T-cell (primary cell): ENCODE data around the gene LRP5. TPM values are rescaled to one million over a fixed set of nuclear protein-coding genes. Genes with fewer than 3 reads are reported as not detected.
"Not testable (repeated sequence)": the region's sequence is repeated elsewhere in the genome, so short reads cannot be mapped to it uniquely, and the experiment has no call there.

Experiments
- ATAC-seq, 4 experiments: fragments of 200-7000 bp in 3 of 4; fragments of 150-1000 bp in 1 of 4; cut with Tn5 transposase; replicated peaks in 1 of 4; 1 replicate in 3 of 4; 2 replicates in 1 of 4; pipeline ENCODE4 v1.10.0; 2021; ENCODE audit warnings: moderate library complexity in 3 of 4, mild to moderate bottlenecking in 2 of 4, moderate number of reproducible peaks in 1 of 4
- CTCF ChIA-PET, 2 donors: fragments of 300-600 bp; sonication (Branson Sonifier 250); formaldehyde crosslinking; loops; one replicate each; lab custom pipeline; 2022; ENCODE audit warnings: antibody characterized with exemption in 2 of 2; lab: Charles Lee
- POLR2A ChIA-PET, 2 donors: fragments of 300-600 bp; sonication (Branson Sonifier 250); formaldehyde crosslinking; loops; one replicate each; lab custom pipeline; 2022; ENCODE audit warnings: antibody characterized with exemption in 2 of 2; lab: Charles Lee
- DNase-seq, 35 experiments: peaks; one replicate each; pipeline versions ENCODE4 v3.0.0 to v3.0.0-alpha.2; 2013 to 2023
- H3K27ac ChIP-seq: one replicate; pipeline ENCODE4 v1.5.1; 2013; ENCODE audit warnings: low read length
- H3K27me3 ChIP-seq, 2 experiments: replicated peaks in 1 of 2; 1 replicate in 1 of 2; 2 replicates in 1 of 2; pipeline versions ENCODE4 v1.6.1 to v1.7.0; 2013; ENCODE audit warnings: low read length in 1 of 2, mixed read lengths in 1 of 2; ENCODE audit not compliant: control insufficient read depth in 2 of 2, insufficient read depth in 2 of 2; ENCODE audit errors: extremely low read depth in 1 of 2
- H3K36me3 ChIP-seq, 2 donors: 1 replicate in 1 of 2; 2 replicates in 1 of 2; pipeline versions ENCODE4 v1.6.1 to v1.7.0; 2013; ENCODE audit warnings: low read length in 1 of 2; ENCODE audit not compliant: control insufficient read depth in 2 of 2, insufficient read depth in 1 of 2; ENCODE audit errors: extremely low read depth in 1 of 2
- H3K4me1 ChIP-seq, 2 experiments: 1 replicate in 1 of 2; 2 replicates in 1 of 2; pipeline versions ENCODE4 v1.6.1 to v1.7.0; 2013; ENCODE audit warnings: low read length in 2 of 2, mixed read lengths in 1 of 2; ENCODE audit not compliant: insufficient read depth in 2 of 2, control insufficient read depth in 1 of 2; ENCODE audit errors: extremely low read depth in 1 of 2
- H3K4me3 ChIP-seq, 2 donors: 1 replicate in 1 of 2; 2 replicates in 1 of 2; pipeline versions ENCODE4 v1.5.1 to v1.7.0; 2013; ENCODE audit warnings: mild to moderate bottlenecking in 2 of 2, low read length in 1 of 2, moderate library complexity in 1 of 2; ENCODE audit not compliant: control insufficient read depth in 1 of 2; ENCODE audit errors: extremely low read depth in 1 of 2
- H3K9me3 ChIP-seq: 2 replicates; pipeline ENCODE4 v1.7.0; 2013
- H3K27ac Mint-ChIP-seq, 2 donors: one replicate each; pipeline ENCODE4 v1.8.0; 2020 to 2021; ENCODE audit warnings: mild to moderate bottlenecking in 2 of 2, mixed read lengths in 2 of 2
- H3K27me3 Mint-ChIP-seq, 2 donors: one replicate each; pipeline ENCODE4 v1.8.0; 2021 to 2022; ENCODE audit warnings: mixed read lengths in 2 of 2
- H3K36me3 Mint-ChIP-seq: one replicate; pipeline ENCODE4 v1.8.0; 2021; ENCODE audit warnings: mixed read lengths
- H3K4me1 Mint-ChIP-seq, 3 donors: one replicate each; pipeline ENCODE4 v1.8.0; 2020 to 2022; ENCODE audit warnings: mixed read lengths in 3 of 3, mild to moderate bottlenecking in 1 of 3
- H3K4me3 Mint-ChIP-seq, 3 donors: one replicate each; pipeline ENCODE4 v1.8.0; 2020 to 2022; ENCODE audit warnings: mild to moderate bottlenecking in 3 of 3, mixed read lengths in 3 of 3, moderate library complexity in 3 of 3
- H3K9me3 Mint-ChIP-seq, 3 donors: one replicate each; pipeline ENCODE4 v1.8.0; 2020 to 2022; ENCODE audit warnings: mixed read lengths in 3 of 3
- WGBS: methylation state at CpG from one replicate; pipeline ENCODE4 v1.1.5; 2013; ENCODE audit warnings: missing lambda C conversion rate; ENCODE audit not compliant: insufficient coverage; 5-methylcytosine and 5-hydroxymethylcytosine counted together
- total RNA-seq, 35 experiments: library from RNA in 6 of 35; stranded (reverse) in 6 of 35; fragments of 120-200 nt in 1 of 35; gene quantifications; one replicate each; pipeline versions ENCODE4 v1.2.1 to v1.2.4 and lab custom pipeline; 2013 to 2026

LRP5 gene
- total RNA-seq, 5 donors from 2014 or later (not counting 1 experiment from before 2014, with no cell fraction given): 1.8 to 11.3 (median 7.0) TPM

DNA sequence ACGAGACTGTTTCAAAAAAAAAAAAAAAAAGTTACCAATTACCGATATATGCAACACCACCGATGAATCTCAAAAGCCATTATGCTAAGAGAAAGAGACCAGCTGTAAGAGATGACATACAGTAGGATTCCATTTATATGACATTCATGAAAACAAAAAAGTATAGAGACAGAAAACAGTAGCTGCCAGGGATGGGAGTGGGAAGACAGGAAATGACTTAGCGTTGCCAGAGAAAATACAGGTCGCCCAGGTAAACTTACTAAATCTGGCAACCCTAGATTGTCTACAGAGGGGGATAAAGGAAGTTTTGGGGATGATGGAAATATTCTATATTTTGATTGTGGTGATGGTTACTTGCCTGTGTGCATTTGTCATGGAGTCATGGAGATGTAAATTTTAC, 32.7 kb upstream of the LRP5 start:
- no peak for ATAC-seq
- peaks cover 10 to 11% of the 10 kb centered on the region in 2 experiments for H3K4me1 ChIP-seq
- CTCF ChIA-PET: interaction anchor here in 1 of 2 donors (0.7 kb wide), 1 partner anchor 22 kb away, joined by 4 read pairs; no protein-coding TSS in a partner anchor

DNA sequence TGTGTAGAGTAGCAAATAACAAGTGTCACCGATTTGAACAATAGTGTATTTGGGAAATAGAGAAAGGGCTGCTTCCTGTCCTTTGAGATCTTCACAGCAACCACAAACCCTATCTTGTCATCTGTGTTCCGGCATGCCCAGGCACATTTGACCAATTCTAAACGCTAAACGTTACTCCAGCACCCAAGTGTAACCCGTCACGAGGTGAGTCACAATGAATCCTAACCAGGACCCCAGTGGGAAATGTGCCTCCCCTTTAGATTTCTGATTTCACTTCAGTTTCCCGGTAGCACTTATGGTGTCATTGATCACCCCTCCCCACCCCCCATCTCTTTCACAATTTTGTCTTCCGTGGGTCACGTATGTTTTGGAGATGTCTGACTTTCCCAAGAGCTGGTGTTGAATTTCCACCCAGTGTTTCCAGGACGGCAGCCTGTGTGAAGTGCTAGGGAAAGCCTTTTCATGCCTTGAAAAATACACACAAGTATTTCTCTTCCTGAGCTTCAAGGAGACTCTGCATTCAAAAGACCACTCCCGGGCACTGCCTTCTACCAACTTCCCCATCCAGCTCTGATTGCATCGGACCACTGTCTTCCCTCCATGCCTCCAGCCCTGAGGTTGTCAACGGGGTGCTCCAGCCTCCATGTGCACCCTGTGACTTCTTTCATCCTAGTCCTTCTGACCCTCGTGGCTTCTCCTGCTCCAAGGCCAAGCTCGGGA, 30.1 kb upstream of the LRP5 start:
- ATAC-seq: peak in 3 of 4 experiments; percentile 49 to 69 (median 63)
- Histone ChIP-seq H3K27me3 (peaks cover 0 to 15% of the 10 kb centered on the region in 2 experiments), H3K4me3 (peak overlapping the region in 1 of 2 donors; percentile 10), H3K4me1 (peaks cover 10 to 11% of the 10 kb centered on the region in 2 experiments), H3K36me3 (no peaks in the 10 kb centered on the region), H3K9me3 (no peaks in the 10 kb centered on the region), H3K27ac (no peak overlapping the region)
- Mint-ChIP-seq H3K27me3 (peaks cover 4 to 9% of the 10 kb centered on the region in 2 donors), H3K4me3 (peak overlapping the region; percentile 11 to 72 (median 63)), H3K9me3 (no peaks in the 10 kb centered on the region), H3K36me3 (no peaks in the 10 kb centered on the region), H3K27ac (peak overlapping the region in 1 of 2 donors; percentile 40), H3K4me1 (peaks cover 19 to 23% (median 20%) of the 10 kb centered on the region in 3 donors)
- ChIA-PET CTCF (no interaction called here), POLR2A (no interaction called here)
- peak in 16 of 35 experiments; percentile 6 to 47 (median 16) for DNase-seq
- 24% methylated on average over 10 of the region's 15 CpGs for WGBS

More for the DNA sequence above, 32.7 kb upstream of the LRP5 start:
- no peak overlapping the region for H3K4me3 ChIP-seq
- peaks cover 3 to 4% of the 10 kb centered on the region in 2 donors for H3K27me3 Mint-ChIP-seq
- whole genome bisulfite sequencing: no CpG with 5 or more reads among the region's 5 CpGs
- H3K36me3 ChIP-seq: no peaks in the 10 kb centered on the region
- no peaks in the 10 kb centered on the region for H3K36me3 Mint-ChIP-seq
- peaks cover 19 to 23% (median 20%) of the 10 kb centered on the region in 3 donors for H3K4me1 Mint-ChIP-seq
- H3K9me3 ChIP-seq: no peaks in the 10 kb centered on the region
- H3K9me3 Mint-ChIP-seq: no peaks in the 10 kb centered on the region
- H3K27me3 ChIP-seq: peaks cover 0 to 15% of the 10 kb centered on the region in 2 experiments
- H3K4me3 Mint-ChIP-seq: no peak overlapping the region
- H3K27ac Mint-ChIP-seq: no peak overlapping the region
- H3K27ac ChIP-seq: no peak overlapping the region
- DNase-seq: no peak
- POLR2A ChIA-PET: no interaction called here

DNA sequence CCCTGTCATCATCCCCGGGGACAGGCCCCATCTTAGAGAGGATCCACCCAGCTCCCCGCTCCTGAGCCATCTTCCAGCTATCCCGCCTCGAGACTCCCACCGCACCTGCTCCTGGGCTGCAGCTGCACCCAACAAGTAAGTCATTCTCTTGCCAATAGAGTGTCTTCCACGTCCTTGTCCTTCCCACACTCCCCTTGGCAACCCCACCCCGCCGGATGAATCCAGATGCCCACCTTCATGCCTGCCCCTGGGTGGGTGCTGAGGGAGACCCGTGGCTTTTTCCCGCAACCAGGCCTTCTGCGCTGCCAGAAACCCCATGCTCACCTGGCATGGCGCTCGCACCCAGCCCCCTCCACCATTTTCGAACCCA, 29.5 kb upstream of the LRP5 start:
- H3K9me3 ChIP-seq: no peaks in the 10 kb centered on the region
- Mint-ChIP-seq H3K4me1 (peaks cover 19 to 23% (median 20%) of the 10 kb centered on the region in 3 donors), H3K27me3 (peaks cover 4 to 9% of the 10 kb centered on the region in 2 donors), H3K27ac (peak overlapping the region in 1 of 2 donors; percentile 40), H3K36me3 (no peaks in the 10 kb centered on the region), H3K4me3 (peak overlapping the region in 1 of 3 donors; percentile 72), H3K9me3 (no peaks in the 10 kb centered on the region)
- ATAC-seq (no peak), DNase-seq (no peak)
- ChIA-PET CTCF (no interaction called here), POLR2A (no interaction called here)
- no peaks in the 10 kb centered on the region for H3K36me3 ChIP-seq
- H3K27me3 ChIP-seq: peaks cover 0 to 15% of the 10 kb centered on the region in 2 experiments
- H3K4me3 ChIP-seq: no peak overlapping the region
- 98% methylated on average over 10 of the region's 14 CpGs for WGBS
- H3K4me1 ChIP-seq: peaks cover 10 to 11% of the 10 kb centered on the region in 2 experiments
- no peak overlapping the region for H3K27ac ChIP-seq

DNA sequence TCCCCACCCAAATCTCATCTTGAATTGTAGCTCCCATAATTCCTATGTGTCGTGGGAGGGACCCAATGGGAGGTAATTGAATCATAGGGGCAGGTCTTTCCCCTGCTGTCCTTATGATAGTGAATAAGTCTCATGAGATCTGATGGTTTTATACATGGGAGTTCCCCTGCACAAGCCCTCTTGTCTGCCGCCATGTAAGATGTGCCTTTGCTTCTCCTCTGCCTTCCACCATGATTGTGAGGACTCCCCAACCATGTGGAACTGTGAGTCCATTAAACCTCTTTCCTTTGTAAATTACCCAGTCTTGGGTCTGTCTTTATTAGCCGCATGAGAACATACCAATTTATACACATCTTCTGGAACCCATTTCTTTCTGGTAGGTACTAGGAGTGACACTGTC, 27.8 kb upstream of the LRP5 start:
- H3K36me3 Mint-ChIP-seq, H3K4me3 ChIP-seq, ATAC-seq, H3K9me3 ChIP-seq, H3K27ac Mint-ChIP-seq, CTCF ChIA-PET, H3K9me3 Mint-ChIP-seq, H3K36me3 ChIP-seq, H3K4me3 Mint-ChIP-seq, DNase-seq, H3K27me3 ChIP-seq, H3K27ac ChIP-seq: not testable (repeated sequence)
- POLR2A ChIA-PET: interaction anchor here in 1 of 2 donors (0.6 kb wide), 1 partner anchor 98 kb away, joined by 4 read pairs; no protein-coding TSS in a partner anchor
- 100% methylated on average over 1 of the region's 3 CpGs for WGBS
- H3K4me1 ChIP-seq: peaks cover 10 to 11% of the 10 kb centered on the region in 2 experiments
- Mint-ChIP-seq H3K4me1 (peaks cover 19 to 23% (median 20%) of the 10 kb centered on the region in 3 donors), H3K27me3 (peaks cover 4 to 11% of the 10 kb centered on the region in 2 donors)

DNA sequence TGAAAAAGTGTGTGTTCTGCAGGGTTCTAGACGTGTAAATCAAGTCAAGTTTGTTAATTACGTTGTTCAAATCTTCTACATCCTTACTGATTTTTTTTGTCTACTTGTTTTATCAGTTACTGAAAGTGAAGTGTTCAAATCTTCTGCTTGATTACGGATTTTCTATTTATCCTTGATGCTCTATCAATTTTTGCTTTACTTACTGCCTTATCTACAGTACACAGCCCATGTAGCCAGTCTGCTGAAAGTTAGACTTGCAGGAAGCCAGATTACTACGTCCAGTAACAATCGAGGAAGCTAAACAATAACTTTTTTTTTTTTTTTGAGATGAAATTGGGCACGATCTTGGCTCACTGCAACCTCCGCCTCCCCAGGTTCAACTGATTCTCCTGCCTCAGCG, 25.0 kb upstream of the LRP5 start:
- CTCF ChIA-PET: interaction anchor here in 1 of 2 donors (0.6 kb wide), 1 partner anchor 13 kb away, joined by 3 read pairs; no protein-coding TSS in a partner anchor
- ATAC-seq: no peak
- DNase-seq: no peak
- Mint-ChIP-seq H3K27ac (no peak overlapping the region), H3K27me3 (peaks cover 3 to 13% of the 10 kb centered on the region in 2 donors), H3K9me3 (peaks cover 0 to 3% (median 0%) of the 10 kb centered on the region in 3 donors), H3K4me1 (peaks cover 9 to 12% (median 10%) of the 10 kb centered on the region in 3 donors), H3K4me3 (no peak overlapping the region), H3K36me3 (peaks cover 3% of the 10 kb centered on the region)
- H3K4me3 ChIP-seq: no peak overlapping the region
- H3K27me3 ChIP-seq: peaks cover 0 to 9% of the 10 kb centered on the region in 2 experiments
- WGBS: 93% methylated on average over 2 of the region's 8 CpGs
- H3K36me3 ChIP-seq: no peaks in the 10 kb centered on the region
- H3K4me1 ChIP-seq: peaks cover 4 to 7% of the 10 kb centered on the region in 2 experiments
- POLR2A ChIA-PET: no interaction called here
- H3K27ac ChIP-seq: no peak overlapping the region
- no peaks in the 10 kb centered on the region for H3K9me3 ChIP-seq

DNA sequence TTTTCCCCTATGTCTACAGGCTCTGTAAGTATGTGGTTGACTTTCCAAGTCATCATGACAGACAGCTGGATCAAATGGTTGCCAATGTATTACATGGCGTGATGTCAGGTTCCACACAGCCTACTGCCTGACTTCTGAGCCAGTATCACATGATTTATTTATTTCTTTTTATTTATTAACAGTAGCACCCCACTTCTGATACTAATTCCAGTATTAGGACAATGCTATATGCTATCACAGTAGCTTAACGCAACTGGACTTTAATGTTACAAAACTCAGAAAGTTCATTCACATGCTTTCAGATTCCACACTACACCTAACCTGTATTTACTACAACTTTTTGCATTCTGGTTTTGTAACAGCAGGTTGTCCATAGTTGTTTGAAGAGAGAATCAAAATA, 22.9 kb upstream of the LRP5 start:
- Mint-ChIP-seq H3K9me3 (peaks cover 0 to 3% (median 0%) of the 10 kb centered on the region in 3 donors), H3K27me3 (peaks cover 0 to 10% of the 10 kb centered on the region in 2 donors), H3K27ac (no peak overlapping the region), H3K4me3 (no peak overlapping the region), H3K4me1 (no peaks in the 10 kb centered on the region), H3K36me3 (peaks cover 3% of the 10 kb centered on the region)
- no peaks in the 10 kb centered on the region for H3K9me3 ChIP-seq
- no peak for DNase-seq
- WGBS: 100% methylated on average over 1 of the region's 2 CpGs
- no peaks in the 10 kb centered on the region for H3K27me3 ChIP-seq
- no peaks in the 10 kb centered on the region for H3K4me1 ChIP-seq
- POLR2A ChIA-PET: no interaction called here
- H3K36me3 ChIP-seq: no peaks in the 10 kb centered on the region
- ATAC-seq: no peak
- H3K27ac ChIP-seq: no peak overlapping the region
- CTCF ChIA-PET: interaction anchor here in 1 of 2 donors (1.4 kb wide), 1 partner anchor 32 kb away, joined by 4 read pairs; no protein-coding TSS in a partner anchor
- no peak overlapping the region for H3K4me3 ChIP-seq
